ENCODE measurements around the gene SCRG1.

The SCRG1 gene

GRCh38 chr4:173367285-173367684 is 31.6 kb downstream of the SCRG1 start:
- in situ Hi-C loops (cut with MboI; ENCODE audit: low sequenced_read_pairs), result no loop called here

DNA sequence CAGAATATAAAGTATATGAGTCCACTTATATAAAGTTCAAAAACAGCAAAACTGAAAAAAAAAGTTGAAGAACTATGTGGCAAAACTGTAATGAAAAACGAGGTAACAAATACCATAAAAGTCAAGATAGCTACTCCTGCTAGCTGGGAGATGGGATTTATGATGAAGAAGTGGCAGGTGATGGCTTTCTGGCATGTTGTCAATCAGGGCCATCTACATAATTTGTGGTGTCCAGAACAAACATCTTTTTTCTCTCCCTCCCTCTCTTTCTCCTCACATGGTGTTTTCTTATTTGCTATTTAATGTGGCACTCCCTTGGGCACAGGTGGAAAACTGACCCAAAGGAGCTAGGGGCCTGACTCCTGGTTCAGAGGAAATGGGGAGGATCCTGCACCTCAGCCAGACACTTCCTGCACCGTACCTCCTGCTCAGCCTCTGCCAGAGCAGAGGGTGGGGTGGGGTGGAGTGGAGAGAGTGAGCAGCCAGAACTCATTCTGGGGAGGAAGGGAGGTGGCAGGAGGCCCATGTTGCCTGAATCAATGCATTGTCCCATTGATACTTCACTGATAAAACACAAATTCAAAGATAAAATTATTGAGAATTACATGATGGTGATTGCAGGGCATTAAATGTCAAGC is 33.4 kb downstream of the SCRG1 start:
- in situ Hi-C loops (cut with MboI; ENCODE audit: low sequenced_read_pairs), result no loop called here

GRCh38 chr4:173362666-173363065 is 36.2 kb downstream of the SCRG1 start:
- in situ Hi-C loops (cut with MboI; ENCODE audit: low sequenced_read_pairs), result no loop called here

DNA sequence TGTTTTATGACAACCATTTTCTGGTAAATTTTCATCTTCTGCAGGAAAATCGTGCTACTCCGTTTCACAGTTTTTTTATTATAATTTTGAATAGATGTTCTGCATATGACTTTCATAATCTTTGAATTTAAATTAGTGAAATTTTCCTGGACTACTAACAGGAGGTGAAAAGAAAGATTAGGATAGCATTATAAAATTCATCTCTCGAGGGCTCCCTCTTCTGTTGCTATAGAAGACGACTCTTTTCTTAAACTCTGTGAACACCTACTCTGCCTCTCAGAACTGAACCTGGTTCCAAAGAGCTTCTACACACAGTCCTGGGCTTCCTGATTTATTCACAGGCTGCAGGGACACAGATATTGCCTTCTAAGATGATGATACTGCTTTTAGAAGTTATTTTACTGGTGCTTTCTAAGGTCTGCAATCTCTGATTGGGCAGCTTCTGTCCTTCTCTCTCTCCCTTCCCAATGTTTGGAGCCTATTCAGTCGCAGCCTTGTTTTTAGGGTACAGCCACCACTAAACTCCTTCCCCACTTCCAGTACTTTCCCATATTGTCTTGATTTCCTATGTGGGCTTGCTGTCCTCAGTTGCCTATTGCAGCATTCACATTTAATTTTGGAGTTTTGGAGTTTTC is 38.2 kb downstream of the SCRG1 start:
- in situ Hi-C loops (cut with MboI; ENCODE audit: low sequenced_read_pairs), result no loop called here

DNA sequence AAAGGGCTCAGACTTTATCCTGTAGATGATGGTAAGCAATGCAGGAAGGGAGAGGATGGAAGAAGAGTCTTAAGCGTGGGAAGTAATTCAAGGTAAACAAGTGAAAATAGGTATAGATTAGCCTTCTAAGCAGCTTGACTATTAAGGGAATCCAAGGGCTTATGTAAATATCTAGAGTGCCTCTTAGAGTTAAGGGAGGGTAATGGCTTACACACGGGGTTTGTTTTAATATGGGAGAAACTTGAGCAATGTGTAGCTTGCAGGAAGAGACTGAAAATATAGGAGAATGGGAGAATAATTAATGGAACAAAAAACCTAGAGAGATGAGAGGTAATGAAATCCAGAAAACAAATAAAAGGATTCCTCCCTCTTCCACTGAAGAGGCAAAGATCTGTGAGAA is 41.0 kb downstream of the SCRG1 start:
- in situ Hi-C loops (cut with MboI; ENCODE audit: low sequenced_read_pairs), result no loop called here

DNA sequence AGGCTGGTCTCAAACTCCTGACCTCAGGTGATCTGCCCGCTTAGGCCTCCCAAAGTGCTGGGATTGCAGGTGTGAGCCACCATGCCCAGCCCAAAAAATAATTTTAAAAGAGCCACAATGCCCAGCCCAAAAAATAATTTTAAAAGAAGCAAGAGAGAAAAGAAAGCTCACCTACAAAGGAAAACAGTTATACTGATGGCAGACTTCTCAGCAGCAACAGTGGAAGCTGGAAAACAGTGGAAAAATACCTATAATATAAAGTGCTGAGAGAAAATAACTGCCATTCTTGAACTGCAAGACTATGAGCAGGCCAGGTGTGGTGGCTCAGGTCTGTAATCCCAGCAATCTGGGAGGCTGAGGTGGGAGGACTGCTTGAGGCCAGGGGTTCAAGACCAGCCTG is 51.4 kb downstream of the SCRG1 start:
- in situ Hi-C loops (cut with MboI; ENCODE audit: low sequenced_read_pairs), result no loop called here

DNA sequence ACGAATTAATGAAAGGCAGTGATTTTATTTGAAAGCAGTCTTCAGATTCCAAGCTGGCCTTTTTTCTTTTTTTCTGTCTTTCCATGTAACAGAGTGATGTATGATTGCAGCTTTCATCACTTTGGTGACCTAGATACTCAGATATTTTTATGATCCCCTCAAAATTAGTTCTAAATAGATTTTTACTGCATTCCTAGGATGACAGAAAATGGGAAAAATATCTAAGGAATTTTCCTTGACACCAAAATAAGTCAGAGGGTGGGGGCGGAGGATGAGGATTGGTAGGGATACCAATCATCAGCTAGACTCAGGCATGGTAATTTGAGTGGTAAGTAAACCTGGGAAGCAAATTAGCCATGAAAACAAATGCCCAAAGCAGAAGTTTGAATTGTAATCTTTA is 52.8 kb downstream of the SCRG1 start:
- in situ Hi-C loops (cut with MboI; ENCODE audit: low sequenced_read_pairs), result no loop called here

DNA sequence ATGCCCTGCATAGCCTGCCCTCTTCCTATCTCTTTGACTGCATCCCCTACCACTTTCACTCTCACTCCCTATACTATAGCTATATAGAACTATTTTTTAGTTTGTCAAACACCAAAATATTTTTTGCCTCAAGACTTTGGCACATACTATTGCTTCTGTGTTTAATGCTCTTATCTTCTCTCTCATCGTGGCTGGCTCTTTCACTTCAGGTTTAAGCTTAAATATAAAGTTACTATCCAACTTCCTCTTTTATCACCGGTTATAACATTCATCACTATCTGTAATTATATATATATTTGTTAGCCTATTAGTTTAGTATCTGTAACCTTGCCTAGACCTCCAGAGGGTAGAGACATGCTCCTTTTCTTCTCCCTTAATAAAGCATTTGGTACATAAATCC is 53.3 kb downstream of the SCRG1 start:
- in situ Hi-C loops (cut with MboI; ENCODE audit: low sequenced_read_pairs), result no loop called here

DNA sequence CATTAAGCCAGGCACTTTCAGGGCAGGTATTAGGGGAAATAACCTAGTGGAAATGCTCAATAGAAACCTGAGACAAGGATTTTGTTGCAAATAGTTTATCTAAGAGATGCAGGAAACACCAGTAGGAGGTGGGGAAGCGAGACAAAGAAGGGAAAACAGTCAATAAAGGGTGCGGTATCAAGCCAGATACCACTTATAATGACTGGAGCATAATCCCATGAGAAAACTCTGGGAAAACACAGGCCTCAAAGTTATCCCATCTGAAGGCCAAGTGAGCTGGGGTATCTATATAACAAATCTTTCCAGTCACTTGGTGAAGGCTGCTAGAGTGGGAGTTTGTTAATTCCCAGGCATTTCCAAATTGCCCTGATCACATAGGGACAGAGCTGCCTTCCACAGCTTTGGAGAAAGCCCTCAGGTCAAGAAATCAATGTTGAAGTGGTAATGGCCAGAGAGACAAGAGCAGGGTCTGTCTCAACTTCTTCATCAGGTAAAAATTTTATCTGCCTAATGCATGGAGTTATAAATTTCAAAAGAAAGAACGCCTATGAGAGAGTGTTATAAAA is 55.0 kb downstream of the SCRG1 start:
- in situ Hi-C loops (cut with MboI; ENCODE audit: low sequenced_read_pairs), result no loop called here

DNA sequence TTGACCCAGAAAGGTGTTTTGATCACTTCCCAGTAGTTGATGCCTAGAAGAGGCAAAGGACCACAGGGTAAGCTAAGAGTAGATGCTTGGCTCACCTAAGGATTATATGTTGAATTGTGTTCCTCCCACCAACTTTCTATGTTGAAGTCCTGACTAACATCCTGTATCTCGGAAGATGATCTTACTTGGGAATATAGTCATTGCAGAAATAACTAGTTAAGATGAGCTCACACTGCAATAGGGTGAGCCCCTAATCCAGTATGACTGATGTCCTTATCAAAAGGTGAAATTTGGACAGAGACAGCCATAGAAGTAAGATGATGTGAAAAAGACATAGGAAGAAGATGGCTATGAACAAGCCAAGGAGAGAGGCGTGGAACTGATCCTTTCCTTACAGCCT is 61.5 kb downstream of the SCRG1 start:
- in situ Hi-C loops (cut with MboI; ENCODE audit: low sequenced_read_pairs), result no loop called here

GRCh38 chr4:173334891-173335752 is 63.8 kb downstream of the SCRG1 start:
- in situ Hi-C loops (cut with MboI; ENCODE audit: low sequenced_read_pairs), result no loop called here

Data from HL-60/S4 (cell line).